Measurements from ENCODE around the gene EXD3. TPM values are rescaled to one million over a fixed set of nuclear protein-coding genes. Genes with fewer than 3 reads are reported as not detected.

The EXD3 gene
- total RNA-seq = 12.8 and 22.6 TPM in 2 replicates

DNA sequence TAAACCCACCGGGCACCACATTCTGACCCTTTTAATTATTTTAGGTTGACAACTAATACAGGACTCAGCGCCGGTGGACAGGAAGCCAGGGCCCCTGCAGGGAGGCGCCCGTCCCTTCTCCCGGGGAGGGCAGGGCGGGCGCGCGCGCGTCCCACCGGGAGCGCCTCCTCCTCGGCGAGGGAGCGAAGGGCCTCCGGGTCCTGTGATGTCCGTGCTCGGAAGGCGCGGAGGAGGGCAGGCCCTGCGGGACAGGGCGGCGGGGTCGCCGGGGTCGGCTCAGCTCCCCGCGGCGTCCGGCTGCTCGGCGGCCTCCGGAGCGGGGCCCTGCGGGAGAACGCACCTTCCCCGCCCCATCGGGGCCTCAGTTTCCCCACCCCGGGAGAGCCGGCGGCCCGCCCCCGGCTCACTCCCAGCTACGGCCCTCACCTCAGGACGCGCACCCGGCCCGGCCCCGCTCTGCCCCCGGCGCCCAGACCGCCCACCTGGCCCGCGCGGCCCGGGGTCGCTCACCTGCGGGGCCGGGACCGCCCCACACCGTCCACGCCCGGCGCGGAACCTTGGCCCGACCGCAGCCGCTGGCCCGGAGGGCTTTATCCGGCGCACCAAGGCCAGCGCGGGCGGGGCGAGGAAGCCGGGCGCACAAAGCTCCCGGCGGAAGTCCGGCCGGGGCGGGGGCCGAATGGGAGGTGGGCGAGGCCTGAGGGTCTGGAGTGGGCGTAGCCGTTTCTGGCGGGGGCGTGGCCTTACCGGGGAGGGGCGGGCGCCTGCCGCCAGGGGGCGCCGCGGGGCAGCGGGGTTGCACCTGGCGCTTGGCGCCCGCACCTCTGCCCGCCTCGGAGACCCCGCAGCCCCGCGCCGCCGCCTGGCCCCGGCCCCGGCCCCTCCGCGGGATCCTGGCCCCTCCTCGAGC lies at the start of gene EXD3, which contains the start of gene NOXA1:
Gene EXD3 (minus strand): TSS at position 559 of the 910 bp plus-strand sequence. CDS start 27,805 bp downstream, outside the sequence.
Gene NOXA1 (plus strand): TSS at position 790 of the 910 bp plus-strand sequence. CDS start 137 bp downstream, outside the sequence.

GRCh38 chr9:137459152-137459600 lies 36.2 kb upstream of the EXD3 start, which contains the start of gene NSMF:
Gene NSMF, minus strand, starts transcription at chr9:137459334. Its CDS starts 232 bp downstream, at chr9:137459102.

GRCh38 chr9:137441289-137441934 lies 18.4 kb upstream of the EXD3 start, which contains the start of gene ENTPD8:
Gene ENTPD8, minus strand, starts transcription at chr9:137441357. Its CDS starts 3,072 bp downstream, at chr9:137438285.

DNA sequence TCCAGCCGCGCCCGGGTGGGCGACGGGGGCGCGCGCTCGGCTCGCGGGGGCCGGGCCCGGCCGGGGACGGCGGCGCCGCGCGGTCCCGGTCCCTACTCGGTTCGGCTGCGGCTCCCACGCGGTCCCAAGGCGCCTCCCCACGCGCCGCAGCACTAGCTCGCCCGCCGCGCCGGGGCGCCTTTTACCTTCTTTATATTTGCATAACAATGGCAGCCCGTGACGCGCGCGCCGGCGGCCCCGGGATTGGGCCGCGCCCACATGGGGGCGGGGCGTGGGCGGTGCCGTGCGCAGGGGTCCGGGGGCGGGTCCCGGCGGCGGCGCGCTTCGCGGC lies 120.9 kb downstream of the EXD3 start, which contains the start of gene NRARP:
Gene NRARP (minus strand): TSS at position 154 of the 331 bp plus-strand sequence. CDS start 343 bp downstream, outside the sequence.

GRCh38 chr9:137277329-137278041 lies 145.5 kb downstream of the EXD3 start, which contains the start of gene TOR4A:
Gene TOR4A, plus strand, starts transcription at chr9:137277726. Its CDS starts 964 bp downstream, at chr9:137278690.

Other genes starting within 250 kb of the EXD3 start
- gene ANAPC2, start 234.6 kb downstream of the EXD3 start, total RNA-seq = 8.5 and 9.6 TPM in 2 replicates
- gene SSNA1, start 234.5 kb downstream of the EXD3 start, total RNA-seq = 76.3 and 93.3 TPM in 2 replicates
- 4.1 and 6.4 TPM in 2 replicates for gene TPRN, start 222.4 kb downstream of the EXD3 start, total RNA-seq
- gene TMEM203, start 217.5 kb downstream of the EXD3 start, total RNA-seq = 34.0 and 66.9 TPM in 2 replicates
- gene NDOR1, start 217.5 kb downstream of the EXD3 start, total RNA-seq = 2.7 and 6.2 TPM in 2 replicates
- 0.24 and 0.64 TPM in 2 replicates for gene RNF208, start 200.9 kb downstream of the EXD3 start, total RNA-seq
- 0.72 and 6.0 TPM in 2 replicates for gene CYSRT1, start 198.0 kb downstream of the EXD3 start, total RNA-seq
- under 0.01 and 0.21 TPM in 2 replicates for gene RNF224, start 195.7 kb downstream of the EXD3 start, total RNA-seq
- not detected in 2 replicates for gene SLC34A3, start 192.3 kb downstream of the EXD3 start, total RNA-seq
- gene TUBB4B, start 181.9 kb downstream of the EXD3 start, total RNA-seq = 94.4 and 132 TPM in 2 replicates
- gene STPG3, start 171.9 kb downstream of the EXD3 start, total RNA-seq = not detected in 2 replicates
- 55.2 and 55.7 TPM in 2 replicates for gene NELFB, start 167.8 kb downstream of the EXD3 start, total RNA-seq
- gene TOR4A, start 145.4 kb downstream of the EXD3 start, total RNA-seq = 35.6 and 36.1 TPM in 2 replicates
- gene NRARP, start 120.9 kb downstream of the EXD3 start, total RNA-seq = 10.0 and 15.7 TPM in 2 replicates
- 1.9 and 2.2 TPM in 2 replicates for gene NOXA1, start 231 bp upstream of the EXD3 start, total RNA-seq
- gene ENTPD8, start 18.2 kb upstream of the EXD3 start, total RNA-seq = 0.24 TPM in 1 of 2 replicates, not detected in the other
- 23.1 and 33.0 TPM in 2 replicates for gene NSMF, start 36.2 kb upstream of the EXD3 start, total RNA-seq
- 0.21 and 0.24 TPM in 2 replicates for gene PNPLA7, start 127.2 kb upstream of the EXD3 start, total RNA-seq
- 69.4 and 100.0 TPM in 2 replicates for gene MRPL41, start 128.7 kb upstream of the EXD3 start, total RNA-seq
- 25.1 and 28.8 TPM in 2 replicates for gene DPH7, start 155.8 kb upstream of the EXD3 start, total RNA-seq
- gene ZMYND19, start 167.3 kb upstream of the EXD3 start, total RNA-seq = 32.0 TPM in 2 replicates
- gene ARRDC1, start 182.5 kb upstream of the EXD3 start, total RNA-seq = 105 and 178 TPM in 2 replicates
- 50.1 and 57.1 TPM in 2 replicates for gene EHMT1, start 195.8 kb upstream of the EXD3 start, total RNA-seq